ENCODE data around the gene RPS24.
A peak's percentile ranks its signal among the peaks of the same experiment; 100 is the strongest.
"Not testable (repeated sequence)": the region's sequence is repeated elsewhere in the genome, so short reads cannot be mapped to it uniquely, and the experiment has no call there.

The RPS24 gene

GRCh38 chr10:78033637-78034470 lies at the start of gene RPS24:
Gene RPS24, plus strand, starts transcription at chr10:78033863. Its CDS starts 39 bp downstream, at chr10:78033902.
- DNase-seq (ENCODE audit: low read depth): peak; percentile 96

GRCh38 chr10:77984986-77985385 lies 48.7 kb upstream of the RPS24 start:
- no peak for TF ChIP-seq CTCF (conservative IDR thresholded peaks at IDR 0.05; ENCODE audit: low read length)
- no peak overlapping the region for H3K4me3 ChIP-seq (ENCODE audit: low read length)
- no peak for DNase-seq (ENCODE audit: low read depth)

More at GRCh38 chr10:78033637-78034470, at the start of gene RPS24:
- TF ChIP-seq CTCF (conservative IDR thresholded peaks at IDR 0.05; ENCODE audit: low read length): no peak
- H3K4me3 ChIP-seq (ENCODE audit: low read length): peak within 1 kb of the TSS; percentile 98

GRCh38 chr10:77987671-77988255 lies 45.9 kb upstream of the RPS24 start:
- DNase-seq (ENCODE audit: low read depth): no peak
- TF ChIP-seq CTCF (conservative IDR thresholded peaks at IDR 0.05; ENCODE audit: low read length): no peak
- H3K4me3 ChIP-seq (ENCODE audit: low read length): no peak overlapping the region

- H3K4me3 ChIP-seq (ENCODE audit: low read length): no peak overlapping the region
- peak; percentile 38 for DNase-seq (ENCODE audit: low read depth)
- TF ChIP-seq CTCF (conservative IDR thresholded peaks at IDR 0.05; ENCODE audit: low read length): no peak
Observed at GRCh38 chr10:77989081-77989724, 44.5 kb upstream of the RPS24 start.

GRCh38 chr10:77993620-77994019 lies 40.0 kb upstream of the RPS24 start:
- no peak for TF ChIP-seq CTCF (conservative IDR thresholded peaks at IDR 0.05; ENCODE audit: low read length)

GRCh38 chr10:77998780-77999179 lies 34.9 kb upstream of the RPS24 start:
- not testable (repeated sequence) for DNase-seq (ENCODE audit: low read depth); H3K4me3 ChIP-seq (ENCODE audit: low read length)

More at GRCh38 chr10:77993620-77994019, 40.0 kb upstream of the RPS24 start:
- H3K4me3 ChIP-seq (ENCODE audit: low read length): no peak overlapping the region
- DNase-seq (ENCODE audit: low read depth): no peak

GRCh38 chr10:78000206-78000605 lies 33.5 kb upstream of the RPS24 start:
- DNase-seq (ENCODE audit: low read depth): no peak
- H3K4me3 ChIP-seq (ENCODE audit: low read length): no peak overlapping the region
- TF ChIP-seq CTCF (conservative IDR thresholded peaks at IDR 0.05; ENCODE audit: low read length): no peak

Data from AG10803 (cell line).